HG03442 (cell line): ENCODE results near the gene PRTN3.

ENCODE experiments used
- ATAC-seq: cut with Tn5 transposase; IDR thresholded peaks from one replicate; pipeline ENCODE4 v1.9.1; 2021; ENCODE audit warnings: mild to moderate bottlenecking, moderate library complexity; ENCODE audit not compliant: unreplicated experiment

Gene PRTN3

DNA sequence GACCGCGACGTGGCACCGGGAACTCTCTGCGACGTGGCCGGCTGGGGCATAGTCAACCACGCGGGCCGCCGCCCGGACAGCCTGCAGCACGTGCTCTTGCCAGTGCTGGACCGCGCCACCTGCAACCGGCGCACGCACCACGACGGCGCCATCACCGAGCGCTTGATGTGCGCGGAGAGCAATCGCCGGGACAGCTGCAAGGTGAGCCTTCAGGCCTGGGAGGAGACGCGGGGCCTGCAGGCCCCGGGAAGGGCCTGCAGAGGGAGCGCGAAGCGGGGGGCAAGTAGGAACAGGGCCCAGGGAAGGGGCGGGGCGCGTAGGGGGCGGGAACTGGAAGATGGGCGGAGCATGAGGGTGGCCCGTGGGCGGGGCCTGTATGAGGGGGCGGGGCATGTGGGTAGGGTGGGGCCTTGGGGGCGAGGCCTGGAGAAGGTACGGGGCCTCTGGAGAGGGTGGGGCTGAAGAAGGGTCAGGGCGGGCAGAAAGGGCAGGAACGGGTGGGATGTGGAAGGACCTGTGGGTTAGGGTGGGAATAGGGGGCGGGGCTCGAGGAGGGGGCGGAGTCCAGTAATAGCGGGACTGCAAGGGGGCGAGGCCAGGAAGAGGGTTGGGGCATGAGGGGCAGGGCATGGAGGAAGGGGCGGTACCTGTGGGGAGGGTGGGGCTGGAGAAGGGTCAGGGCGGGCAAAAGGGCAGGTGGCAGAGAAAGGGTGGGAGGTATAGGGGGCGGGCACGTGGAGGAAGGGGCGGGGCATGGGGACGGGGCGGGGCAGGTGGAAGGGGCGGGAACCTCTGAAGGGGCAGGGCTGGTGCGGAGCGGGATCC lies 21.2 kb downstream of the PRTN3 start:
- no peak for ATAC-seq

DNA sequence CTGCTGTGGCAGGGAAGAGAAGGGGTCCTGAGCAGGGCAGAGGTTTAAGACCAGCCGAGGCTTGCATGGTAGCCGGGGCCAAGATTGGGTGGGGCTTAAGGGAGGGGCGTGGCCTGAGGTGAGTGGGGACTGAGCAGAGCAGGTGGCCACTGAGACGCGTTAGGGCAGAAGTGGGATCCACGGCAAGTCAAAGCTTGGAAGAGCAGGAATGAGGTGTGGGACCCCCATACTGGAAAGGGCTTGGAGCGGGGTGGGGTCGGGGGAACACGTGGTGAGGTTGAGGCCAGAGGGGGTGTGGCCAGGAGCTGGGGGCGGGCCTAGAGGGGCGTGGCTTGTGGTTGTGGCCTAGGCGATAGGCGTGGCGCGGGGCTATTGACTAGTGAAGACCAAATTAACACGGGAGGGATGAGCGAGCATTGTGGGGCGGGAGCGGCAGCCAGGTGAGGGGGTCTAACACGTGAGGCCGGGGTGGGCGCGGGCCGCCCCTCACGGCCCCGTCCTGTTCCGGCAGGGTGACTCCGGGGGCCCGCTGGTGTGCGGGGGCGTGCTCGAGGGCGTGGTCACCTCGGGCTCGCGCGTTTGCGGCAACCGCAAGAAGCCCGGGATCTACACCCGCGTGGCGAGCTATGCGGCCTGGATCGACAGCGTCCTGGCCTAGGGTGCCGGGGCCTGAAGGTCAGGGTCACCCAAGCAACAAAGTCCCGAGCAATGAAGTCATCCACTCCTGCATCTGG lies 21.9 kb downstream of the PRTN3 start:
- ATAC-seq: no peak

DNA sequence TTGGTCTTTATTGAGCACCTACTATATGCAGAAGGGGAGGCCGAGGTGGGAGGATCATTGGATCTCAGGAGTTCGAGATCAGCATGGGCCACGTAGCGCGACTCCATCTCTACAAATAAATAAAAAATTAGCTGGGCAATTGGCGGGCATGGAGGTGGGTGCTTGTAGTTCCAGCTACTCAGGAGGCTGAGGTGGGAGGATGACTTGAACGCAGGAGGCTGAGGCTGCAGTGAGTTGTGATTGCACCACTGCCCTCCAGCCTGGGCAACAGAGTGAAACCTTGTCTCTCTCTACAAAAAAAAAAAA lies 22.5 kb downstream of the PRTN3 start:
- ATAC-seq: no peak

DNA sequence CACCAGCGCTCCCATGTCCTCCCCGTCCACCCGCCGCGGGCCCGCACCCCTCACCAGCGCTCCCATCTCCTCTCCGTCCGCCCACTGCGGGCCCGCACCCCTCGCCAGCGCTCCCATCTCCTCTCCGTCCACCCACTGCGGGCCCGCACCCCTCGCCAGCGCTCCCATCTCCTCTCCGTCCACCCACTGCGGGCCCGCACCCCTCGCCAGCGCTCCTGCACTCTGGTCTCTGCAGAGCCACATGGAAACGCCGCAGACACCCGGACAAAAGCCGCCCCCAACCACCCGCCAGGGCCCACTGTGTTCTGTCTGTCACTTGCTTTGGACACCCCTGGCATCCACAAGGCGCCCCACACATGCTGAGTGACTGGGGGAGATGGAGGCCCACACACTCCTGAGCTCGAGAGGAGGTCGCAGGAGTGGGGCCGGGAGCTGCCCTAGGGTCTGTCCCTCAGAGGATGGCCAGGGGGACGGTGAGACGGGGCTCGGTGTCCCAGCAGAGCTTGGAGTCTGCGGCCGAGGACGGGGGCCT lies 26.0 kb downstream of the PRTN3 start:
- no peak for ATAC-seq

DNA sequence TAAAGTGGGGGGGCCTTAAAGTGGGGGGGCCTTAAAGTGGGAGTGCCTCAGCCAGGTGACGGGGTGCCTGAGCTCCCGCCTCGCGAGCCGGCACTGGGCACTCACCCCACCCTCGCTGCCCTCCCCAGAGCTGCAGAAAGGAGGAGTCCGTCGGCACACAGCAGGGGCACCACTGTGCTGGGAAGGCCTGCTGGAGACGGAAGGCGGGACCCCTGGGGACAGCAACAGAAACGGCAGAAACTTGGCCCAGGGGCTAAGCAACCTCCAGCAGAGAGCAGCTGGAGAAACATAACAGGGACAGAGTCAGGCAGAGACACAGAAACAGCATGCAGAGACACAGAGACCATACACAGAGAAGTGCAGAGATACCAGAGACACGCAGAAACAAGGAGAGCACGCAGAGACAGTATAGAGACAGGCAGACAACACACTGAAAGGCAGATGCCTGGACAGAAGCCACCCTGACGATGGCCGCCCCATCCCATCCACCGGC lies 26.5 kb downstream of the PRTN3 start:
- ATAC-seq: no peak

DNA sequence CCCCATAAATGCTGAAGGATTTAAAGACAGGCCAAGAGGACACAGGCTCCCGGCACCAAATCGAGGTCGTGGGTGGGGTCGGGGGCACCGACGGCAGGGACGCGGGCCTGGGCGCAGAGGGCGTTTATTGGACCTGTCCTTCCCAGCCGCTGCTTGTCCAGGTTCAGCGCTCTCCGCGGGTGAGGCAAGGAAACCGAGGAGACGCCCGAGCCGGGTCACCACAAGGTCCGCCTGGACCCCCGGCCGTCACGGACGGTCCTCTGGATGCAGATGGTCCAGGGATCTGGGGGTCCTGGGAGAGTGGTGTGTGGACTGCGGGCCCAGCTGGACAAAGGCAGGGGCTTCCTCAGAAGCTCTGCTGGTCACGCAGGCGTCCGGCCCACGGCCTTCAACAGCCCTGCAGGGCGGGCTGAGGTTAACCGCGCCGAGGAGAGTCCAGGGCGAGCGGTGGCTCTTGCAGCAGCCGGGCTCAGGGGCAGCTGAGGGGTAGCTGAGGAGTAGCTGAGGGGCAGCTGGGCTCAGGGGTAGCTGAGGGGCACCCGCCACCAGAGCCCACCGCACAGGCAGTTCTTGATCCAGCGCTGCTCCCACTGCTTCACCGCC lies 27.2 kb downstream of the PRTN3 start:
- no peak for ATAC-seq

DNA sequence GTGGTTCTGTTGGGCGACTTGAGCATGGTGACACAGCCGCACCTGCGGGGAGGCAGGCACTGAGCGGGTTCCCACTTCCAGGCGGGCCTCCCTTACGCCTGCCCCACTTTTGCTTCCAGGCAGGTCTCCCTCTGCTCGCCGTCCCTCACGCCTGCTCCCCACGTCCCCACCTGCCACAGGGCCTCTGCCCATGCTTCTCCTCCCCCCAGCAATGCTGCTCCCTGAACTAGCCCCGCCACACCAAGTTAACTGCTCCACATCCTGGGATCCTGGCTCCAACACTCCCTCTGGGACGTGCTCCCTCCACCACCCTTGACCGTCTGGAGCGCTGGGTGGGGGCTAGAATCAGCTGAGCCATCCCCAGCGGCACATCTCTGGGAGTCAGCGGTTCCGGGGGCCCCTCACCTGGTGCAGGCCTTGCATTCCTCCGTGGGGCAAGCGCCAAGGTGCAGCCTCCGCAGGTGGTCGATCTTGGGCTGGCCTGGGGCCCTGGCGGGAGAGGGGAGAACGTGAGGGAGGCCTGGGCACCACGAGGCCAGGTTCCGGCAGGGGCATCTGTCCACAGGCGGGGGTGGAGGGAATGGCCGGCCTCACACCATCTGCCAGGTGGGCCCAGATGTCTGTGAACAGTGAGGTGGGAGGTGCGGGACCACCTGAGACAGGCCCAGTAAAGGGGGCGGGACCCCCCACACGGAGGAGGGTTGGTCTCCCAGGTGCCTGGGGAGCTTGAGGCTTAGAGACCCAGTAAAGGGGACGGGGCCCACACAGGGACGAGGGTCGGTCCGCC lies 27.9 kb downstream of the PRTN3 start:
- no peak for ATAC-seq

DNA sequence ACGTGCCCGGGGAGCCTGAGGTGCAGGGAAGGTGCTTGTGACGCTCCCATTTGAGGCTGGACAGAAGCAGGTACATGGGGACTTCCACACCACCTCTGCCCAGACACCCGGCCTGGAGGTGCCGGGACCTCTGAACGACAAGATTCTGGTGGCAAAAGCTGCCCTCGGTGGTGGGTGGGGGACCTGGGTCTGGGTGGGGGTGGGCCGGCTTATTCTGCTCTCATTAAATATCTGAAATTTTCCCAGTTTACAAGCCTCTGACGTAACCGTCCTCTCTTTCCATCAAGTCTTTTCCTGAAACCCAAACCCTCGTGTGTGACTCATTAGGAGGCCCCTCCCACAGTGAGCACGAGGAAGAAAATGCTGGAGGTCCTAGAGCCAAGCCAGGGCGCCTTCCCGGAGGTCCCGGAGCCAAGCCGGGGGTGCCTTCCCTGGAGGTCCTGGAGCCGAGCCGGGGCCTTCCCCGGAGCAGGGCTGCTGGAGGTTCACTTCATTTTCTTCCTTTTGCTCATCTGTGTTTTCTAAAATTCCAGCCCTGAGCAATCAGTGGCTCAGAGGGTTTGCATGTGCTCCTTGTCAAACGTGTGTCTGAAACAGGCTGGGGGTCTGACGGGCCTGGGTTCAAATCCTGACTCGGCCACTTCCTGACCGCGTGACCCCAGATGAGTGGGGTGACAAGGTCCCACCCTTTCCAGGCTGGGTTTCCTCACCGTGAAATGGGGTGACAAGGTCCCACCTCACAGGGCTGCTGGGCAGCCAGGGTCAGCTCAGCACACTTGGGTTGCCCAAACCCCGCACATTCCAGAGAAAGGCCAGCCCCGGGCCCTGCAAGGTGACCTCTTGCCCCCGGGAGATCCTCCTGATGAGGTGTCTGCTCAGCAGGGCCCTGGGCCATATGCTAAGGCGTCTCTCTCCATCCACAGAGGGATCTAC lies 28.7 kb downstream of the PRTN3 start:
- ATAC-seq: no peak

DNA sequence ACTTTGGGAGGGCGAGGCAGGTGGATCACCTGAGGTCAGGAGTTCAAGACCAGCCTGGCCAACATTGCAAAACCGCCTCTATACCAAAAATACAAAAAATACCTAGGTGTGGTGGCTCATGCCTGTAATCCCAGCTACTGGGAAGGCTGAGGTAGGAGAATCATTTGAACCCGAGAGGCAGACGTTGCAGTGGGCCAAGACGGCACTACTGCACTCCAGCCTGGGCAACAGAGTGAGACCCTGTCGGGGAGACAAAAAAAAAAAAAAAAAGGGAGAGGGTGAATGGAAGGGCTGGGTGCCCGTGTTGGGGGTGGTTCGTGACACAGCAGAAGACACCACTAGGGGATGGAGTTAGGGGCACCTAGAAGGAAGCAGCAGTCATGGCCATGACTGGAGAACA lies 29.5 kb downstream of the PRTN3 start:
- no peak for ATAC-seq

DNA sequence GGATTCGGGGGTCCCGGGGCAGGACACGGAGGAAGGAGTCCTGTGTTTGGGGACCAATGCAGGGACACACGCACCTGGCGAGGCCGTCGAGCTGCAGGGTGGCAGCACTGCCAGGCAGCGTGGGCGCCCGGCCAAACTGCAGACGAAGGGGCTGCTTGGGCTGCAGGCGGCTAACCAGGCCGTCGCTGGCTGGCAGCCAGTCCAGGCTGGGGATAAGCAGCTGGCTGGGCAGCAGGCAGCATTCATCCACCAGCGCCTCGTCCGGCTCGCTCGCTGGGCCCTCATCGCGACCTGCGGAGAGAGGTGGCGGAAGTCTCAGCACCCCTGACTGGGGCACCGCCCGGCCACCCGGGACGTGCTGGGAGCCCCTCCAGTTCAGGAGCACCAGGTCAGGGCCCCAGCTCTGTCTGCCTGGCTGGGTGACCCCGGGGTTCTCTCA lies 30.2 kb downstream of the PRTN3 start:
- ATAC-seq: no peak

DNA sequence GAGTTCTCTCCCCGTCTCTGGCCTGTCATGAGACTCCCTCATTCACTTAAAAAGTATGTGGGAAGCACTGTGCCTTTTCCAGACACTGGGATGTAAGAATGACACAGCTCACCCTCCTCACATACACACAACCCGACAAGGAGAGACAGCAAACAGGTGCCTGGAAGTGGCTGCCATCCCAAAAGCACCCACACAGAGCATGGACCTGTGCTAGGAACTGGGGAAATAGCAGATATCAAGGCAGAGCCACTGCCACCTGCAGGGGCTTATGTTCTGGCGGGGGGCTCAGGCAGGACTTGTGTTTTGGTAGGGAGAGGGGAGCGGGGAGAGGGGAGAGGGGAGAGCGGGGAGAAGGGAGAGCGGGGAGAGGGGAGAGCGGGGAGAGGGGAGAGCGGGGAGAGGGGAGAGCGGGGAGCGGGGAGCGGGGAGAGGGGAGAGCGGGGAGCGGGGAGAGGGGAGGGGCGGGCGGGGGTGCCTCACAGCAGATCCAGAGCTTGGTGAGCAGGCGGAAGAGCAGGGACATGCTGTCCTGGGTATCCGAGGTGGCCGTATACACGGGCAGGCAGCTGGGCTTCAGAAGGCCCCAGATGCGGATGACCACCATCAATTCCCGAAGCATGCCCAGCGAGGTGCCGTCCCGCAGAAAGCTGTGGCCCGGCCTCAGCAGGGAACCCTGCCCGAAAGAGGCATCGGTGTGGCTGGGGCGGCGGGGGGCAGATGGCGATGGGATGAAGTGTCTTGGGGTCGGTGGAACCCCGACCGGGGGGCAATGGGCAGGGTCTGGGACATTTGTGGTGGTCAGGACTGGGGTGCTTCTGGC lies 30.9 kb downstream of the PRTN3 start:
- ATAC-seq: no peak

DNA sequence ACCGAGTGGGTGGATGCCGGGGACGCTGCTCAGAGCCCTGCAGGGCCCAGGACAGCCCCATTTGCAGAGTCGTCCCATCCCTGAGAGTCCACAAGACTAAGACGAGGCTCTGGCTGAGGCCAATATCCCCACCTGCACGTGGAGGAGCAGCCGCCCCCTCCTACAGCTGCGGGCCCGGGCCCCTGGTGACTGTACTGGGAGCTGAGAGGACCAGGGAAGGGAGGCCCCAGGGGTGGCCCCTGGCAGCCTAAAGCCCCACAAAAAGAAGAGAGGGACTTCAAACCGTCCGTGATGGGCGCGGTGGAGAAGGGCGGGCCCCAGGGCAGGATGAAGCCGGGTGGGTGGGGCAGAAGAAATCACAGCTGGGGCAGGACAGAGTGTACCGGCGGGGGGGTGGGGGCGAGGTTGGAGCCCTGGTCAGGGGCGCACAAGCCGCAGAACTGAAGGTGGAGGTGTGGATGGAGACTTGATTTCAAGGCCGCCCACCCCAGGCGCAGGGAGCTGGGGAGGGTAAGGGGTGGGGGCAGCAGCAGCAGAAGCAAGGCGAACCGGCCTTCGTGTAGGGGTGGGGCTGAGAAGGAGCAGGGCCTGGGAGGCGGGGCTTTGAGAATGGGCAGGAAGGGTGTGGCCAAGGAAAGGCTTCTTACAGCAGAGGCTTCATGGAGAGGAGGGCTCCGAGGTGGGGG lies 31.6 kb downstream of the PRTN3 start:
- ATAC-seq: no peak

DNA sequence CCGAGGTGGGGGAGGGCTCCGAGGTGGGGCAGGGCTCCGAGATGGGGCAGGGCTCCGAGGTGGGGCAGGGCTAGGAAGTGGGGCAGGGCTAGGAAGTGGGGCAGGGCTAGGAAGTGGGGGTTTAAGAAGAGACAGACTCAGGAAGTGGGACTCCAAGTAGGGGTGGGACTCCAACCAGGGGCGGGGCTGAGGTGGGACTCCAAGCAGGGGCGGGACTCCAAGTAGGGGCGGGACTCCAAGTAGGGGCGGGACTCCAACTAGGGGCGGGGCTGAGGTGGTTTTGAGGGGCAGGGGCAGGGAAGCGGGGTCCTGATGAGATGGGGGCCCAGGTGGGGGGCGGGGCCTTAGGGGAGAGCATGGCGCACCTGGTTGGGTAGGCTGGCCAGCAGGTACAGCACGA lies 32.3 kb downstream of the PRTN3 start:
- ATAC-seq: no peak

DNA sequence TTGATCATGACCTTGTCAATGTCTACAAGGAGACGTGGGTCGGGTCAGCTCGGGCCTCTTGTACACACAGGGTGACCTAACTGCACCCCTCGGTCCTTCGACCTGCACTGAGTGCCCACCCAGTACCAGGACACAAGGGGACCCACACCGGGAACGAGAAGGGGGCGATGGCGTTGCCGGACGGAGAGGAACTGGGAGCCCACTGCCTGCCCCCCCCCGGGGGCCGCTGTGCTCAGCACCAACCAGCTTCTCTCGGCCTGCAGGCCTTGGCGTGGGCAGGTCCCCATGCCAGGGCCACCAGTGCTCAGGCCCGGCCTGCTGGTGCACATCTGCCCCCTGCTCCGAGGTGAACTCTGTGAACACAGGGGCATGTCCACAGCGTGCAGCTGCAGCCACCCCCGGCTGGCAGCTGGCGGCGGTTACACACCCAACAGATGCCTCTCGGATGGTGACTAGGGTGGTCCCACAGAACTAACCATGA lies 32.8 kb downstream of the PRTN3 start:
- ATAC-seq: no peak

DNA sequence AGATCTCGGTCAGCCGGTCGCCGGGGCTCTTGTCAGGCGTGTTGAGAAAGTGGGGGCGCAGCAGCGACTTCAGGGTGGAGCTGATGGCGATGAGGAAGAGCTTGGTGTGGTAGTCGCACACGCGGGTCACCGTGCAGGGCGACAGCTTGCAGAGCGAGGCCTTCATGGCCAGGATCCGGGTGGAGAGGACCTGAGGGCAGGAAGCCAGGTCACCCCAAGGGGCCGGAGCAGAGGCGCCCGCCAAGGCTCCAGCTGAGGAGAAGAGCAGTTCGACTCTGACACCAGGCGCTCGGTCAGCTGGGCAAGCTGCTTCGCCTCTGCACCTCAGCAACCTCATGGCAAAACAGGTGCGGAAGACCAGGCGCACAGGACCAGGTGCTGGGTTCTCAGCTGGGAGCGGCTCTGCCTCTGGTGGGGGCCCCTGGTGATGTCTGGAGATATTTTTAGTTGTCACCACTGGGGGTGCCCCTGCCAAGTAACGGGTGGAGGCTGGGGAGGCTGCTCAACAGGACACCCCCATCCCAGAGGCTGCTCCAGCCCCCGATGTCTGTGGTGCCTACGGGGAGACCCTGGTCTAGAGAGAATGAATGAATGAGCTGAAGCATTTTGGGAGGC lies 34.6 kb downstream of the PRTN3 start:
- ATAC-seq: no peak

DNA sequence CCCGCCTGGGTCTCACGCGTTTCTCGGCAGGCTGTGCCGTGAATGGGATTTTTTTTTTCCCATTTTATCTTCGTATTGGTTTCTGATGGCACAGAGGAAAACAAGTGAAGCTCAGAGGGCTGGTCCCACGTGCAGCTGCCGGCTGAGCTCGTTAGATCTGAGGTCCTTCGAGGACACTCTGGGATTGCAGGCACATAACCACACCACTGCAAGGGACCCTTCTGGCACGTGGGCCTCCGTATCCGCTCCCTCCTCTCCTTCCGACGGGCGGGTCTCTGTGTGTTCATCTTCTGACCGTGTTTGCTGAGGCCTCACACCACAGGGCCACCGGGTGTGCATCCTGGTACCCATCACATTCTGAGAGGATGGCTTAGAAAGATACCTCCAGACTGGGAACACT lies 35.3 kb downstream of the PRTN3 start:
- no peak for ATAC-seq

DNA sequence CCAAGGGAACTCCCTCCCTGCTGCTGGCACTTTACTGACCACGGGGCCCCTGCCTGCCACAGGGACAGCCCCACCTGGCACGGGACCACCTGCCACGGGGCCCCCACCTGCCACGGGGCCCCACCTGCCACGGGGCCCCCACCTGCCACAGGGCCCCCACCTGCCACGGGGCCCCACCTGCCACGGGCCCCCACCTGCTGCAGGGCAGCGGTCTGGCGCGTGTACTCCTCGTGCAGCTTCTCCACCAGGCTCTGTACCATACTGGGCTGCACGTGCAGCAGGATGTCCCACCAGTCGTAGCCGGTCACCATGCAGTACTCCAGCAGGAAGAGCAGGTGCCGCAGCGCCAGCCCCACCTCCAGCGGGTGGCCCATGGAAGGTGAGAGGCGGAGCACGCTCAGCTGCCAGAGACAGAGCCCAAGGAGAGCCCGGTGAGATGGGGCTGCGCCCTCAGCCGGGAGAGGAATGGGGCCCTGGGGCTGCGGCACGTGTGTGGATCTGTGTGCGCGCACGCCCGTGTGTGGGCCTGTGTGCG lies 36.0 kb downstream of the PRTN3 start:
- no peak for ATAC-seq
